ENCODE results near the gene ENTPD1. TPM values are rescaled to one million over a fixed set of nuclear protein-coding genes. Genes with fewer than 3 reads are reported as not detected.

ENTPD1 gene
- total RNA-seq, 6 experiments from 2014 or later = not detected

DNA sequence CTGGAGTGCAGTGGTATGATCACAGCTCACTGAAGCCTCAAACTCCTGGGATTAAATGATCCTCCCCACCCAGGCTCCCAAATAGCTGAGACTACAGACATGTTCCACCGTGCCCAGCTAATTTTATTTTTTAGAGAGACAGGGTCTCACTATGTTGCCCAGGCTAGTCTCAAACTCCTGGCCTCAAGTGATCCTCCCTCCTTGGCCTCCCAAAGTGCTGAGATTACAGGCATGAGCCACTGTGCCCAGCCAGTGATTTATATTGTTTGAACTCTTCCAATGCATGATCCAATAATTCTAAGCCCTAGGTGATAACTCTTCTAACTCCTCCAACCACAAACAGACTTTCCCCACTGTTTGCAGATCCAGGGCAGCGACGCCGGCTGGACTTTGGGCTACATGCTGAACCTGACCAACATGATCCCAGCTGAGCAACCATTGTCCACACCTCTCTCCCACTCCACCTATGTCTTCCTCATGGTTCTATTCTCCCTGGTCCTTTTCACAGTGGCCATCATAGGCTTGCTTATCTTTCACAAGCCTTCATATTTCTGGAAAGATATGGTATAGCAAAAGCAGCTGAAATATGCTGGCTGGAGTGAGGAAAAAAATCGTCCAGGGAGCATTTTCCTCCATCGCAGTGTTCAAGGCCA is 110.0 kb downstream of the ENTPD1 start:
- peaks cover 6% of the 10 kb centered on the region; the same call in 1 of the 2 replicates for H3K4me1 Mint-ChIP-seq (ENCODE audit: low read depth)
- H3K27ac Mint-ChIP-seq = no peak overlapping the region
- H3K4me3 Mint-ChIP-seq = no peak overlapping the region
- no peaks in the 10 kb centered on the region; the same call in none of the 2 replicates for H3K27me3 Mint-ChIP-seq (ENCODE audit: insufficient read depth)
- no peaks in the 10 kb centered on the region for H3K9me3 Mint-ChIP-seq
- no peaks in the 10 kb centered on the region for H3K36me3 Mint-ChIP-seq (ENCODE audit: low read depth)
- no peak for TF ChIP-seq CTCF (IDR thresholded peaks at IDR 0.05)
- no peak for DNase-seq

- Mint-ChIP-seq H3K27me3 (ENCODE audit: insufficient read depth) (no peaks in the 10 kb centered on the region; the same call in none of the 2 replicates), H3K4me1 (ENCODE audit: low read depth) (peaks cover 6% of the 10 kb centered on the region; the same call in 1 of the 2 replicates), H3K4me3 (no peak overlapping the region), H3K27ac (no peak overlapping the region), H3K9me3 (no peaks in the 10 kb centered on the region), H3K36me3 (ENCODE audit: low read depth) (no peaks in the 10 kb centered on the region)
- no peak for TF ChIP-seq CTCF (IDR thresholded peaks at IDR 0.05)
- DNase-seq = no peak
These were observed 110.5 kb downstream of the ENTPD1 start for GRCh38 chr10:95866467-95866842.

GRCh38 chr10:95867866-95868265 is 111.9 kb downstream of the ENTPD1 start:
- H3K9me3 Mint-ChIP-seq = no peaks in the 10 kb centered on the region
- peaks cover 6% of the 10 kb centered on the region; the same call in 1 of the 2 replicates for H3K4me1 Mint-ChIP-seq (ENCODE audit: low read depth)
- TF ChIP-seq CTCF (IDR thresholded peaks at IDR 0.05) = no peak
- H3K27ac Mint-ChIP-seq = no peak overlapping the region
- no peak for DNase-seq
- no peaks in the 10 kb centered on the region; the same call in none of the 2 replicates for H3K27me3 Mint-ChIP-seq (ENCODE audit: insufficient read depth)
- no peak overlapping the region for H3K4me3 Mint-ChIP-seq
- no peaks in the 10 kb centered on the region for H3K36me3 Mint-ChIP-seq (ENCODE audit: low read depth)

DNA sequence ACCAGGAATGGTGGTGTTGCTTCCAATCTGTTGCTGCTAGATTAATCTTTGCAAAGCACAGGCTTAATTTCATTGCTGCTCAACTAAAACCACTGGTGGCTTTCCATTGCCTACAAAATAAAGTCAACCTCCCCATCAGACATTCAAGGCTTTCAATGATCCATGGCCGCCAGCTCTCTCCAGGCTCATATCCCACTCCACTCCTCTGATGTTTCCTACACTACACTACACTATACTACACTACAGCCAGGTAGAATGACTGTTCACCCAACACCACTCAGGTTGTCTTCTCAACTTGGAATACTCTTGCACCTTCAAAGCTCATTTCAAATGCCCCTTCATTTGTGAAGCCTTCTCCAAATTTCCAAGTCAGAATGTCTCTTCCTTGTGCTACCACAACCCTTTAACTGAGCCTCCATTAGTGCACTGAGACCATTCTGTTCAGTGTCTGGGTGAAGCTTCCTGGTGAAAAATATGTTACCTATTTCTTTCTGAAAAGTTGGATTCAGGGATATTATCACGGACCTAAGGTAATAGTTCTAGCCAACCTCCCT is 116.3 kb downstream of the ENTPD1 start:
- Mint-ChIP-seq H3K36me3 (ENCODE audit: low read depth) (peaks cover 26% of the 10 kb centered on the region), H3K27ac (no peak overlapping the region), H3K27me3 (ENCODE audit: insufficient read depth) (no peaks in the 10 kb centered on the region), H3K4me3 (no peak overlapping the region), H3K9me3 (no peaks in the 10 kb centered on the region), H3K4me1 (ENCODE audit: low read depth) (no peaks in the 10 kb centered on the region)
- DNase-seq = no peak
- no peak for TF ChIP-seq CTCF (IDR thresholded peaks at IDR 0.05)

DNA sequence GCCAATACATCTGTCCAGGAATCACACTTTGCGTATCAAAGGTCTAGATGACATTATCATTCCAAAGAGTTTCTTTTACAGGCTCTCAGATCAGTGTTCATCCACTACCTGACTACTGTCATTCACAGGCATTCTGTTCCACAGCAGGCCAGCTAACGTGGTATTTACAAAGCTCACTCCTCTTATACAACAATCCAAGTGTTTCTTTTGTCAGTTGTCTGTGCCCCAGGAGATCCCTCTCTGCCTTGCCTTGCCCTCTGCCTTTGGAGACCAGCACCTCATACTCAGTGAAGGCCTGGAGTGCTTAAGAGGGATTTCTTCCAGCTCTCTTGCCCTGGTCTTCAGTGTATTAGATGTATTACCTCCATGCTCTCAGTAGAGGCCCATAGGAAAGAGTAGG is 117.2 kb downstream of the ENTPD1 start:
- no peak overlapping the region for H3K4me3 Mint-ChIP-seq
- TF ChIP-seq CTCF (IDR thresholded peaks at IDR 0.05) = no peak
- no peak for DNase-seq
- H3K27me3 Mint-ChIP-seq (ENCODE audit: insufficient read depth) = no peaks in the 10 kb centered on the region
- no peak overlapping the region for H3K27ac Mint-ChIP-seq
- no peaks in the 10 kb centered on the region for H3K9me3 Mint-ChIP-seq
- H3K36me3 Mint-ChIP-seq (ENCODE audit: low read depth) = peaks cover 26% of the 10 kb centered on the region
- H3K4me1 Mint-ChIP-seq (ENCODE audit: low read depth) = no peaks in the 10 kb centered on the region
